Stromal cell of bone marrow (primary cell): ENCODE results near the gene GBGT1.

Experiments used
- DNase-seq: peaks from one replicate; pipeline ENCODE4 v3.0.0-alpha.2; 2012; ENCODE audit warnings: low read depth

Gene GBGT1

GRCh38 chr9:133162861-133163503 lies 732 bp downstream of the GBGT1 start:
- DNase-seq = no peak

GRCh38 chr9:133161547-133161950 lies 2.2 kb downstream of the GBGT1 start:
- DNase-seq = no peak

GRCh38 chr9:133160742-133161546 lies 2.8 kb downstream of the GBGT1 start:
- DNase-seq = peak; percentile 62

- DNase-seq = no peak
Measured at GRCh38 chr9:133158695-133159094, 5.0 kb downstream of the GBGT1 start.

- DNase-seq = no peak
Measured at GRCh38 chr9:133155156-133155555, 8.6 kb downstream of the GBGT1 start.

GRCh38 chr9:133154097-133154989 lies 9.4 kb downstream of the GBGT1 start:
- no peak for DNase-seq

- DNase-seq = no peak
Measured at GRCh38 chr9:133153227-133154096, 10.3 kb downstream of the GBGT1 start.

GRCh38 chr9:133151601-133152525 lies 11.9 kb downstream of the GBGT1 start:
- DNase-seq = no peak

- DNase-seq = no peak
Measured at GRCh38 chr9:133151041-133151440, 12.7 kb downstream of the GBGT1 start.

GRCh38 chr9:133149130-133150015 lies 14.3 kb downstream of the GBGT1 start:
- DNase-seq = peak; percentile 74

GRCh38 chr9:133148199-133149129 lies 15.2 kb downstream of the GBGT1 start:
- no peak for DNase-seq

- no peak for DNase-seq
Measured at GRCh38 chr9:133147412-133148198, 16.1 kb downstream of the GBGT1 start.

GRCh38 chr9:133146746-133147411 lies 16.8 kb downstream of the GBGT1 start:
- DNase-seq = no peak

- no peak for DNase-seq
Measured at GRCh38 chr9:133144904-133145851, 18.5 kb downstream of the GBGT1 start.

GRCh38 chr9:133144142-133144903 lies 19.4 kb downstream of the GBGT1 start:
- no peak for DNase-seq
